ENCODE results near the gene MAMDC4.

- TF ChIP-seq ZNF626 (tag by site-specific recombination; IDR thresholded peaks at IDR 0.05) (no peak), ZNF175 (tag by site-specific recombination; IDR thresholded peaks at IDR 0.05) (no peak), ZNF121 (tag by site-specific recombination; IDR thresholded peaks at IDR 0.05) (no peak), ZNF302 (tag by site-specific recombination; IDR thresholded peaks at IDR 0.05; ENCODE audit: low read depth) (no peak), REST (tag by site-specific recombination; IDR thresholded peaks at IDR 0.05) (no peak), ZNF26 (tag by site-specific recombination; IDR thresholded peaks at IDR 0.05) (no peak), ZBTB7A (tag by site-specific recombination; IDR thresholded peaks at IDR 0.05; ENCODE audit: low read depth) (no peak), ZSCAN18 (tag by site-specific recombination; IDR thresholded peaks at IDR 0.05) (no peak), KLF8 (tag by site-specific recombination; IDR thresholded peaks at IDR 0.05) (no peak)
- TF ChIP-seq, protein P1, sequence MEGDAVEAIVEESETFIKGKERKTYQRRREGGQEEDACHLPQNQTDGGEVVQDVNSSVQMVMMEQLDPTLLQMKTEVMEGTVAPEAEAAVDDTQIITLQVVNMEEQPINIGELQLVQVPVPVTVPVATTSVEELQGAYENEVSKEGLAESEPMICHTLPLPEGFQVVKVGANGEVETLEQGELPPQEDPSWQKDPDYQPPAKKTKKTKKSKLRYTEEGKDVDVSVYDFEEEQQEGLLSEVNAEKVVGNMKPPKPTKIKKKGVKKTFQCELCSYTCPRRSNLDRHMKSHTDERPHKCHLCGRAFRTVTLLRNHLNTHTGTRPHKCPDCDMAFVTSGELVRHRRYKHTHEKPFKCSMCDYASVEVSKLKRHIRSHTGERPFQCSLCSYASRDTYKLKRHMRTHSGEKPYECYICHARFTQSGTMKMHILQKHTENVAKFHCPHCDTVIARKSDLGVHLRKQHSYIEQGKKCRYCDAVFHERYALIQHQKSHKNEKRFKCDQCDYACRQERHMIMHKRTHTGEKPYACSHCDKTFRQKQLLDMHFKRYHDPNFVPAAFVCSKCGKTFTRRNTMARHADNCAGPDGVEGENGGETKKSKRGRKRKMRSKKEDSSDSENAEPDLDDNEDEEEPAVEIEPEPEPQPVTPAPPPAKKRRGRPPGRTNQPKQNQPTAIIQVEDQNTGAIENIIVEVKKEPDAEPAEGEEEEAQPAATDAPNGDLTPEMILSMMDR (tag by site-specific recombination; IDR thresholded peaks at IDR 0.05) = no peak
- TF ChIP-seq, protein P2, sequence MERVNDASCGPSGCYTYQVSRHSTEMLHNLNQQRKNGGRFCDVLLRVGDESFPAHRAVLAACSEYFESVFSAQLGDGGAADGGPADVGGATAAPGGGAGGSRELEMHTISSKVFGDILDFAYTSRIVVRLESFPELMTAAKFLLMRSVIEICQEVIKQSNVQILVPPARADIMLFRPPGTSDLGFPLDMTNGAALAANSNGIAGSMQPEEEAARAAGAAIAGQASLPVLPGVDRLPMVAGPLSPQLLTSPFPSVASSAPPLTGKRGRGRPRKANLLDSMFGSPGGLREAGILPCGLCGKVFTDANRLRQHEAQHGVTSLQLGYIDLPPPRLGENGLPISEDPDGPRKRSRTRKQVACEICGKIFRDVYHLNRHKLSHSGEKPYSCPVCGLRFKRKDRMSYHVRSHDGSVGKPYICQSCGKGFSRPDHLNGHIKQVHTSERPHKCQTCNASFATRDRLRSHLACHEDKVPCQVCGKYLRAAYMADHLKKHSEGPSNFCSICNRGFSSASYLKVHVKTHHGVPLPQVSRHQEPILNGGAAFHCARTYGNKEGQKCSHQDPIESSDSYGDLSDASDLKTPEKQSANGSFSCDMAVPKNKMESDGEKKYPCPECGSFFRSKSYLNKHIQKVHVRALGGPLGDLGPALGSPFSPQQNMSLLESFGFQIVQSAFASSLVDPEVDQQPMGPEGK (tag by site-specific recombination; IDR thresholded peaks at IDR 0.05) = no peak
These were observed 36.7 kb upstream of the MAMDC4 start for GRCh38 chr9:136815422-136815782.
